BJ (cell line): ENCODE measurements around the gene ERLIN1. TPM values are rescaled to one million over a fixed set of nuclear protein-coding genes. Genes with fewer than 3 reads are reported as not detected.

Source experiments
- CTCF ChIA-PET: fragments of 350-600 bp; formaldehyde crosslinking; extraction: SDS; loops from one replicate; lab custom pipeline; 2021; ENCODE audit warnings: antibody characterized with exemption, inconsistent platforms; lab: Yijun Ruan, JAX
- POLR2A ChIA-PET: fragments of 300-600 bp; sonication (Branson Sonifier 250); formaldehyde crosslinking; extraction: SDS; loops from one replicate; lab custom pipeline; 2021; ENCODE audit warnings: antibody characterized with exemption; lab: Charles Lee
- DNase-seq: peaks from one replicate; pipeline ENCODE4 v3.0.0-alpha.2; 2011; ENCODE audit warnings: low read depth
- H3K27me3 ChIP-seq: 2 replicates; pipeline ENCODE4 v1.6.0; 2011; ENCODE audit warnings: low read length; ENCODE audit not compliant: control insufficient read depth, insufficient read depth
- H3K36me3 ChIP-seq: 2 replicates; pipeline ENCODE4 v1.5.1; 2011; ENCODE audit warnings: low read length; ENCODE audit not compliant: control insufficient read depth, insufficient read depth
- H3K4me3 ChIP-seq: 2 replicates; pipeline ENCODE4 v1.5.1; 2011; ENCODE audit warnings: low read depth, mild to moderate bottlenecking, control low read depth, low read length
- polyA plus RNA-seq: library from polyadenylated mRNA; depleted of rRNA; stranded (reverse); fragments of >200 nt; gene quantifications from 2 replicates; pipeline ENCODE4 v1.2.3, GENCODE V29; 2011
- TF ChIP-seq, protein P1 (sequence below): IDR thresholded peaks from 2 replicates; pipeline ENCODE4 v1.5.1; 2011; ENCODE audit warnings: low read depth, mild to moderate bottlenecking, control low read depth, inconsistent platforms, low read length, moderate library complexity; ENCODE audit not compliant: insufficient read depth

Gene ERLIN1
- polyA plus RNA-seq, 1 experiment = 37.7 TPM

DNA sequence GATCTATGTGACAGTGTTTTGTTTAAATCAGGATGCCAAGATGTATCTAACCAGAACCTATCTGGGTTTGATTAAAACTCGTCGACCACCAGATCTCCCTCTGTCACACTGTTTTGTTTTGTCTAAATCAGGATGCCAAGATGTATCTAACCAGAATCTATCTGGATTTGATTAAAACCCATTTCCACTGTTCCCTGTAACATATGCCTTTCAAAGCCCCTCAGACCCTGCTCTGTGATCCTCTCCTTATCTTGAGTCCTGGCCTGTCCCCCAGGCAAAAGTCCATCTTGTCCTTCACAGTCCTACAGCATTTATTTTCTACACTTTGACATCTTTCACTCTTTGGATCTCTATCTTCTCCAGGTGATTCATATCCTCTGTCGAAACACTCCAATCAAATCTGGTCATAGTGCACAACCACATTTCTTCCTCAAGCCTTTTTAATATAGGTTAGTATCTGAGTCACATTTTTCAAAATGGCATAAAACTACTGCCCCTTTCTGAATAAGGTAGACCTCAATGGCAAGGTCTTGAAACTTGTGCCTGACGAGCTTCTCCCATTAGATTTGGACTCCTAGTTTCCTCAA is 32.5 kb downstream of the ERLIN1 start:
- H3K4me3 ChIP-seq = no peak overlapping the region
- ChIA-PET CTCF (interaction anchor here (0.8 to 1.6 kb wide), 2 partner anchors 23 to 402 kb away, joined by 3 to 4 read pairs; no protein-coding TSS in a partner anchor), POLR2A (no interaction called here)
- TF ChIP-seq, protein P1, sequence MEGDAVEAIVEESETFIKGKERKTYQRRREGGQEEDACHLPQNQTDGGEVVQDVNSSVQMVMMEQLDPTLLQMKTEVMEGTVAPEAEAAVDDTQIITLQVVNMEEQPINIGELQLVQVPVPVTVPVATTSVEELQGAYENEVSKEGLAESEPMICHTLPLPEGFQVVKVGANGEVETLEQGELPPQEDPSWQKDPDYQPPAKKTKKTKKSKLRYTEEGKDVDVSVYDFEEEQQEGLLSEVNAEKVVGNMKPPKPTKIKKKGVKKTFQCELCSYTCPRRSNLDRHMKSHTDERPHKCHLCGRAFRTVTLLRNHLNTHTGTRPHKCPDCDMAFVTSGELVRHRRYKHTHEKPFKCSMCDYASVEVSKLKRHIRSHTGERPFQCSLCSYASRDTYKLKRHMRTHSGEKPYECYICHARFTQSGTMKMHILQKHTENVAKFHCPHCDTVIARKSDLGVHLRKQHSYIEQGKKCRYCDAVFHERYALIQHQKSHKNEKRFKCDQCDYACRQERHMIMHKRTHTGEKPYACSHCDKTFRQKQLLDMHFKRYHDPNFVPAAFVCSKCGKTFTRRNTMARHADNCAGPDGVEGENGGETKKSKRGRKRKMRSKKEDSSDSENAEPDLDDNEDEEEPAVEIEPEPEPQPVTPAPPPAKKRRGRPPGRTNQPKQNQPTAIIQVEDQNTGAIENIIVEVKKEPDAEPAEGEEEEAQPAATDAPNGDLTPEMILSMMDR = no peak
- no peak for DNase-seq
- no peaks in the 10 kb centered on the region for H3K27me3 ChIP-seq
- H3K36me3 ChIP-seq = peaks cover 11% of the 10 kb centered on the region

DNA sequence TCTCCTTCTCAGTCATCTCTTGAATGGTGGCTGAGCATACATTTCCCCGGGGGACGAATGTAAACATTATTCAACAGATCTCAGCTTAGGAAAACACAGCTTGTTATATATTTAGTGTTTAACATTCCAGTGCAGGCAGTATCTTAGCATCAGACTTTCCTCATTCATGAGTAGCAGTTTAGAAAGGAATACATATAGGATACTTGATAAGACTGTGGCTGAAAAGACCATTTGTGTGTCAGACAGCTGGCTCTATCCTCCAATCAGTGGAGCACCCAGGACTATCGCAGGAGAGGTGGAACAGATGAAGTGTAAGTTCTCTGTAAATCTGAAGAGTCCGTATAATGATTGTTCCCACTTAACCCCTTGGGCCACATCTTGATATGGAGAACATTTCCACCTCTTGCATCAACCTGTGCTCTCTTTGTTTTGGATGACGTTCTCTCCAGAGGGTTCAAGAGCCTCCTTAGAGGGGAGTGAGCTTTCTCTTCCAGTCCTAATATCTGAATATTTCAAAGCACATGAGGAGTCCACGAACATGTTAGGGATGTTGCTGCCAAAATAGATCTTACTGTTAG is 34.0 kb downstream of the ERLIN1 start:
- ChIA-PET CTCF (interaction anchor here (1.1 to 1.6 kb wide), 3 partner anchors 25 to 306 kb away, joined by 3 to 4 read pairs (median 3); no protein-coding TSS in a partner anchor), POLR2A (no interaction called here)
- H3K4me3 ChIP-seq = no peak overlapping the region
- DNase-seq = no peak
- H3K27me3 ChIP-seq = no peaks in the 10 kb centered on the region
- TF ChIP-seq, protein P1 = no peak
- peaks cover 11% of the 10 kb centered on the region for H3K36me3 ChIP-seq

DNA sequence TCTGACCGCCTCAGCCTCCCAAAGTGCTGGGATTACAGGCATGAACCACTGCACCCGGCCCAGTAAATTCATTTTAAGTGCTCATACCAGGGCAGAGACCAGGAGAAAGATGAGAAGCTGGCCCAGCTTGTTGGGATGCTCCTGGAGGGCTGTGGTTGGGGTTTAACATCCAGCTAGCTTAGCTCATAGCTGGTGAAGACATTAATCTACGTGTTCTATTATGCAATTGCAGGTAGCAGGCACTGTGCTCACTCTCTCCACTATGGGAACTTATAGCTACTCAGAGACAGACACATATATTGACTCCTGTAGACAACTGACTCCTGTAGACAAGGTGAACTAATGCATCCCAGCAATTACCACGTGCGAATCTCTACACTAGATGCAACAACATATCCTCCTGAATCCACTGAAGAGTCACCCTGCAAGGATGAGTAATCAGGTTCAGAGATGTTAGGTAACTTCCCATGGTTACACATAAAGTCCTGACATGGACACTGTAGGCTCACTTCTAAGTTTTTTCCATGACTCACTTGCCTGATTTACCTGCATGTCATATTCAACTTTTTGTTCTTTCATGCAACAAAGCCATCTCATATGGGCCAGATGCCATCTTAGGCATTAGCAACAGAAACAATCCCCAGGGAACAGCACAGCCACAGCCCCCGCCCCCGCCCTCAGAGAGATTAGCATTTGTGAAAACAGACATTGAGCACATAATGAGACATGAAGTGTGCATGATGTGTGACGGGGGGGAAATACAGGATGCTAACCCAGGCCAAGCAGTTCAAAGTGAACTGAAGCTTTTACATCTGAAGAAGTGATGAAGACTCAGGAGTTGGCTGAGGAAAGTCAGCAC is 37.2 kb downstream of the ERLIN1 start:
- peaks cover 10% of the 10 kb centered on the region for H3K36me3 ChIP-seq
- no peak for DNase-seq
- no peak overlapping the region for H3K4me3 ChIP-seq
- ChIA-PET CTCF (interaction anchor here (0.6 kb wide), 1 partner anchor 185 kb away, joined by 3 read pairs; no protein-coding TSS in a partner anchor), POLR2A (no interaction called here)
- no peaks in the 10 kb centered on the region for H3K27me3 ChIP-seq
- TF ChIP-seq, protein P1 = no peak

DNA sequence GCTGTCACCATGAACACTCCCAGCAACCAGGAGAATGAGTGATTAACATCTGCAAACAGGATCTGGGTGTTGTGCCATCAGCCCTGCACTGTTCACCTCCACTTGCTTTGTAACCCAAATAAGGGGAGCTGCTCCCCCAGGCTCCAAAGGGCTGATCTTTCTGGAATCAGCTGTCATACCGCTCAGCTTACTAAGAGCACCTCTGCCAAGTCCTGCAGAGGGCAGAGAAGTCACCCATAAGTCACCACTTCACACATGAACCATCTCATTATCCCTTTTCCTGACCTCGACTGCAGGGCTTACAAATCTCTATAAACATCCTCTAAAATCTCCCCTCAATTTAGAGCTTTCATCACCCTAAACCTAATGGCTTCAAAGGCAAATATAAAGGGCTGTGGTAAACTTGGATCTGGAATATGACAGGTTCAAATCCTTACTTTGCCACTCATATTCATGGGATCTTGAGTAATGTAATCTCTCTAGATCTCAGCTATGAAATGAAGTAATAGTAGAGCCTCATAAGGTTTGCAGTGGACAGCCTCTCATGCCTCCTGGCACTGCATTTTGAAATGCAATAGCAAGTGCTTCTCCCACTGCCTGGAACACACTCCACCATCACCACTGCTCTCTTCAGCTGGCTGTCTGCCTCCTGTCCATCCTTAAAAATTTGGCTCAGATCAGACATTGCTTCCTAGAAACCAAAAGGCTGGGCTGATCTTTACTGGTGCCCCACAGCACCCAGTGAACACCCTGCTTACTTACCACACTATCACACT is 38.8 kb downstream of the ERLIN1 start:
- TF ChIP-seq, protein P1 = no peak
- peaks cover 8% of the 10 kb centered on the region for H3K36me3 ChIP-seq
- CTCF ChIA-PET = no interaction called here
- H3K4me3 ChIP-seq = no peak overlapping the region
- POLR2A ChIA-PET = no interaction called here
- no peaks in the 10 kb centered on the region for H3K27me3 ChIP-seq
- no peak for DNase-seq
